Fibroblast of the aortic adventitia (primary cell): ENCODE measurements around the gene CRYBB2. TPM values are rescaled to one million over a fixed set of nuclear protein-coding genes. Genes with fewer than 3 reads are reported as not detected.

ENCODE experiments used
- DNase-seq: peaks from one replicate; pipeline ENCODE4 v3.0.0-alpha.2; 2010; ENCODE audit warnings: low read depth
- H3K4me3 ChIP-seq: 2 replicates; pipeline ENCODE4 v1.5.1; 2011; ENCODE audit warnings: low read depth, mild to moderate bottlenecking, control low read depth, low read length, moderate library complexity
- CTCF ChIP-seq: IDR thresholded peaks from 2 replicates; pipeline ENCODE4 v1.5.1; 2011; ENCODE audit warnings: mild to moderate bottlenecking, low read length, control low read depth, inconsistent platforms; ENCODE audit not compliant: insufficient read depth
- total RNA-seq: library from RNA; depleted of rRNA; stranded (reverse); fragments of >200 nt; gene quantifications from 2 replicates; pipeline ENCODE4 v1.2.3, GENCODE V29; 2012; ENCODE audit warnings: low replicate concordance

Gene CRYBB2
- total RNA-seq, result not detected in 2 replicates

- no peak for TF ChIP-seq CTCF
- no peak within 1 kb of the TSS for H3K4me3 ChIP-seq
- no peak for DNase-seq
Observed at GRCh38 chr22:25219211-25219689, at the start of gene CRYBB2. CRYBB2 (plus strand) TSS chr22:25219639; CDS start chr22:25221430, 1,791 bp downstream.

GRCh38 chr22:25170426-25170980 is 48.9 kb upstream of the CRYBB2 start:
- DNase-seq, result no peak
- H3K4me3 ChIP-seq, result no peak overlapping the region
- no peak for TF ChIP-seq CTCF

- H3K4me3 ChIP-seq, result no peak overlapping the region
- TF ChIP-seq CTCF, result peak; percentile 21
- no peak for DNase-seq
Observed at GRCh38 chr22:25172153-25172552, 47.3 kb upstream of the CRYBB2 start.

GRCh38 chr22:25174156-25174887 is 45.1 kb upstream of the CRYBB2 start:
- TF ChIP-seq CTCF, result no peak
- no peak overlapping the region for H3K4me3 ChIP-seq
- DNase-seq, result no peak

GRCh38 chr22:25174888-25175411 is 44.5 kb upstream of the CRYBB2 start:
- H3K4me3 ChIP-seq, result no peak overlapping the region
- no peak for TF ChIP-seq CTCF
- no peak for DNase-seq

GRCh38 chr22:25176175-25176574 is 43.3 kb upstream of the CRYBB2 start:
- TF ChIP-seq CTCF, result no peak
- H3K4me3 ChIP-seq, result no peak overlapping the region
- DNase-seq, result peak; percentile 5
